Hepatocyte (in vitro differentiated cells): ENCODE data around the gene SNCB.

Experiments
- EZH2phosphoT487 ChIP-seq: fragments of 200-600 bp; sonication (generic); IDR thresholded peaks from one replicate; pipeline ENCODE4 v1.6.1; 2018; ENCODE audit warnings: antibody characterized with exemption, mild to moderate bottlenecking, low read depth, moderate library complexity; ENCODE audit not compliant: unreplicated experiment, severe bottlenecking
- TF ChIP-seq, protein P1 (sequence below): fragments of 200-600 bp; sonication (generic); IDR thresholded peaks from 2 replicates; pipeline ENCODE4 v1.5.1; 2016; ENCODE audit warnings: antibody characterized with exemption, mild to moderate bottlenecking; ENCODE audit not compliant: poor library complexity

DNA sequence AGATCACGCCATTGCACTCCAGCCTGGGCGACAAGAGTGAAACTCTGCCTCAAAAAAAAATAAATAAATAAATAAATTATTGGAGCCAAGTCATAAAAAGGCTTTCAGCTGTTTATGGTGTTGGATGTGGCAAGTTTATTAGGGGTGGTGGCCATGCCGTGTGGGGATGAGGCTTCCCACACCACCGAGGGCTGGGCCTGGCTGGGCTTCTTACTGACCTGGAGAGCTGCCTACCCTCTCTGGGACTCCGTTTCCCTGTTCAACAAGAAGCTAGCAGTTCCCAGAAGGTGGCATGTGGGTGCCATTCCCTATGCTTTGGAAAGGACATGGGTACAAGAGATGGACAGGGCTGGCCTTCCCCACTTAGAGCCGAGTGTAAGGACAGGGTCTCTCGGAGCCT lies 42.9 kb downstream of the SNCB start:
- TF ChIP-seq, protein P1, sequence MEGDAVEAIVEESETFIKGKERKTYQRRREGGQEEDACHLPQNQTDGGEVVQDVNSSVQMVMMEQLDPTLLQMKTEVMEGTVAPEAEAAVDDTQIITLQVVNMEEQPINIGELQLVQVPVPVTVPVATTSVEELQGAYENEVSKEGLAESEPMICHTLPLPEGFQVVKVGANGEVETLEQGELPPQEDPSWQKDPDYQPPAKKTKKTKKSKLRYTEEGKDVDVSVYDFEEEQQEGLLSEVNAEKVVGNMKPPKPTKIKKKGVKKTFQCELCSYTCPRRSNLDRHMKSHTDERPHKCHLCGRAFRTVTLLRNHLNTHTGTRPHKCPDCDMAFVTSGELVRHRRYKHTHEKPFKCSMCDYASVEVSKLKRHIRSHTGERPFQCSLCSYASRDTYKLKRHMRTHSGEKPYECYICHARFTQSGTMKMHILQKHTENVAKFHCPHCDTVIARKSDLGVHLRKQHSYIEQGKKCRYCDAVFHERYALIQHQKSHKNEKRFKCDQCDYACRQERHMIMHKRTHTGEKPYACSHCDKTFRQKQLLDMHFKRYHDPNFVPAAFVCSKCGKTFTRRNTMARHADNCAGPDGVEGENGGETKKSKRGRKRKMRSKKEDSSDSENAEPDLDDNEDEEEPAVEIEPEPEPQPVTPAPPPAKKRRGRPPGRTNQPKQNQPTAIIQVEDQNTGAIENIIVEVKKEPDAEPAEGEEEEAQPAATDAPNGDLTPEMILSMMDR, result no peak
- no peak for TF ChIP-seq EZH2phosphoT487
